Endothelial cell of umbilical vein (primary cell): ENCODE measurements around the gene FOXS1. TPM values are rescaled to one million over a fixed set of nuclear protein-coding genes. Genes with fewer than 3 reads are reported as not detected.

Experiments used
- BruUV-seq: library from RNA; stranded (reverse); fragments of 400-500 nt; replicated peaks from 2 replicates; lab custom pipeline; 2021; lab: Mats Ljungman, UMichigan
- CTCF ChIA-PET: fragments of 300-600, 350-600 bp; sonication (Branson Sonifier 250); formaldehyde crosslinking; loops from one replicate; lab custom pipeline; 2021; ENCODE audit warnings: antibody characterized with exemption, inconsistent platforms; lab: Charles Lee
- POLR2A ChIA-PET: fragments of 300-600, 350-600 bp; sonication (Branson Sonifier 250); formaldehyde crosslinking; loops from one replicate; lab custom pipeline; 2021; ENCODE audit warnings: antibody characterized with exemption, inconsistent platforms; lab: Charles Lee
- DNase-seq: peaks from one replicate; pipeline ENCODE4 v3.0.0-alpha.2; 2011; ENCODE audit warnings: low read depth, low spot score
- FAIRE-seq: peaks from 2 replicates; lab custom pipeline; 2011; peaks lifted over from hg19 to GRCh38; lab: Jason Lieb, UNC
- H2AFZ ChIP-seq: 2 replicates; pipeline ENCODE4 v1.6.0; 2012; ENCODE audit warnings: low read depth, low read length, control low read depth, inconsistent platforms
- H3K27ac ChIP-seq: 2 replicates; pipeline ENCODE4 v1.5.1; 2011; ENCODE audit warnings: low read depth, mild to moderate bottlenecking, control low read depth, low read length, moderate library complexity; ENCODE audit not compliant: insufficient read depth
- H3K27me3 ChIP-seq, 2 experiments: 2 replicates each; pipeline versions ENCODE4 v1.6.0 to v1.6.1; 2011; ENCODE audit warnings: low read length in 2 of 2, mixed read lengths in 1 of 2; ENCODE audit not compliant: control insufficient read depth in 2 of 2, insufficient read depth in 2 of 2
- H3K36me3 ChIP-seq, 2 experiments: 2 replicates in 1 of 2; 3 replicates in 1 of 2; pipeline ENCODE4 v1.5.1; 2011; ENCODE audit warnings: low read length in 2 of 2, mild to moderate bottlenecking in 1 of 2, moderate library complexity in 1 of 2; ENCODE audit not compliant: control insufficient read depth in 2 of 2, insufficient read depth in 2 of 2; ENCODE audit errors: extremely low read depth in 1 of 2
- H3K4me1 ChIP-seq: 3 replicates; pipeline ENCODE4 v1.5.1; 2011; ENCODE audit warnings: mild to moderate bottlenecking, low read length; ENCODE audit not compliant: control insufficient read depth, insufficient read depth; ENCODE audit errors: extremely low read depth
- H3K4me2 ChIP-seq: 2 replicates; pipeline ENCODE4 v1.6.1; 2011; ENCODE audit warnings: low read length, control low read depth, mixed read lengths; ENCODE audit not compliant: insufficient read depth
- H3K4me3 ChIP-seq, 3 experiments: fragments of 200-600 bp in 1 of 3; sonication (generic), shearing (Covaris generic) in 1 of 3; replicated peaks in 1 of 3; 2 replicates each; pipeline ENCODE4 v1.5.1; 2011 to 2016; ENCODE audit warnings: control low read depth in 3 of 3, low read length in 3 of 3, mild to moderate bottlenecking in 2 of 3, inconsistent platforms in 1 of 3, low read depth in 1 of 3, moderate library complexity in 1 of 3; ENCODE audit not compliant: insufficient read depth in 1 of 3
- H3K79me2 ChIP-seq: 2 replicates; pipeline ENCODE4 v1.6.0; 2012; ENCODE audit warnings: low read length, inconsistent platforms; ENCODE audit not compliant: control insufficient read depth, insufficient read depth
- H3K9ac ChIP-seq: replicated peaks from 2 replicates; pipeline ENCODE3; 2011; ENCODE audit warnings: low read length, control low read depth; ENCODE audit not compliant: insufficient read depth; ENCODE audit errors: extremely low read depth
- H3K9me1 ChIP-seq: replicated peaks from 3 replicates; pipeline ENCODE4 v1.6.0; 2011; ENCODE audit warnings: mild to moderate bottlenecking, low read length; ENCODE audit not compliant: control insufficient read depth, insufficient read depth; ENCODE audit errors: extremely low read depth
- H3K9me3 ChIP-seq: replicated peaks from 2 replicates; pipeline ENCODE4 v1.5.1; 2012; ENCODE audit warnings: low read length, inconsistent platforms; ENCODE audit not compliant: control insufficient read depth, insufficient read depth
- H4K20me1 ChIP-seq: replicated peaks from 2 replicates; pipeline ENCODE3; 2011; ENCODE audit warnings: mild to moderate bottlenecking, low read length; ENCODE audit not compliant: control insufficient read depth, insufficient read depth; ENCODE audit errors: extremely low read depth
- CTCF ChIP-seq, 2 donors: IDR thresholded peaks; 1 replicate in 1 of 2; 2 replicates in 1 of 2; pipeline ENCODE4 v1.5.1; 2011; ENCODE audit warnings: low read length in 2 of 2, mild to moderate bottlenecking in 2 of 2, moderate library complexity in 2 of 2, control low read depth in 1 of 2, inconsistent platforms in 1 of 2, low read depth in 1 of 2; ENCODE audit not compliant: insufficient read depth in 1 of 2; ENCODE audit errors: extremely low read depth in 1 of 2
- EZH2 ChIP-seq: IDR thresholded peaks from 2 replicates; pipeline ENCODE4 v1.6.1; 2012; ENCODE audit warnings: borderline replicate concordance, low read depth, mild to moderate bottlenecking, moderate library complexity, low read length, inconsistent platforms; ENCODE audit not compliant: severe bottlenecking
- FOS ChIP-seq: IDR thresholded peaks from 2 replicates; pipeline ENCODE4 v1.6.1; 2011; ENCODE audit warnings: mild to moderate bottlenecking, low read length, moderate library complexity, borderline replicate concordance; ENCODE audit not compliant: insufficient read depth
- GATA2 ChIP-seq: IDR thresholded peaks from 2 replicates; pipeline ENCODE4 v1.7.0; 2011; ENCODE audit warnings: low read depth, mild to moderate bottlenecking, moderate library complexity, mixed read lengths, low read length; ENCODE audit not compliant: insufficient read length, insufficient read depth
- JUN ChIP-seq: IDR thresholded peaks from 2 replicates; pipeline ENCODE4 v1.6.1; 2011; ENCODE audit warnings: borderline replicate concordance, low read depth; ENCODE audit not compliant: insufficient read length, insufficient read depth
- MAX ChIP-seq: IDR thresholded peaks from 2 replicates; pipeline ENCODE4 v1.6.1; 2011; ENCODE audit not compliant: insufficient read depth, insufficient read length
- MYC ChIP-seq: IDR thresholded peaks from one replicate; pipeline ENCODE4 v1.6.1; 2011; ENCODE audit warnings: mild to moderate bottlenecking, low read depth, low read length
- POLR2A ChIP-seq: IDR thresholded peaks from 2 replicates; pipeline ENCODE4 v1.6.1; 2012; ENCODE audit warnings: low read depth, mild to moderate bottlenecking, control low read depth, low read length
- POLR2AphosphoS5 ChIP-seq: IDR thresholded peaks from 2 replicates; pipeline ENCODE4 v1.6.1; 2012; ENCODE audit warnings: low read depth, mild to moderate bottlenecking, control low read depth, low read length, moderate library complexity; ENCODE audit not compliant: insufficient read depth
- dilution Hi-C: fragments of 300-500 bp; cut with MboI; formaldehyde crosslinking; loops from one replicate; pipeline ENCODE4 v1.15.0; 2019; ENCODE audit warnings: low sequenced_read_pairs; ENCODE audit not compliant: extremely low pct_ligation_motif_present
- intact Hi-C: fragments of 100-400 bp; cut with micrococcal nuclease; formaldehyde crosslinking; loops from one replicate; pipeline ENCODE4 v1.10.0; 2022
- polyA plus RNA-seq, 4 experiments: library from polyadenylated mRNA; depleted of rRNA in 3 of 4; stranded (reverse) in 3 of 4; unstranded in 1 of 4; fragments of >200 nt; gene quantifications; 2 replicates each; pipeline versions ENCODE4 v1.2.1 to v1.2.3, GENCODE V29; 2011 to 2012; ENCODE audit warnings: missing spikeins in 1 of 4
- total RNA-seq: library from RNA; stranded (reverse); gene quantifications from 2 replicates; pipeline ENCODE4 v1.2.3, GENCODE V29; 2021

The FOXS1 gene
- total and polyA plus RNA-seq, 2 donors (not counting 3 experiments of a cell fraction or from before 2014, with no cell fraction given) = 0.84 TPM; not detected in 1

GRCh38 chr20:31808481-31808880 is 36.9 kb downstream of the FOXS1 start:
- H3K36me3 ChIP-seq = peaks cover under 1 to 1% of the 10 kb centered on the region in 2 experiments
- ChIA-PET CTCF (interaction anchor here (0.8 to 1.1 kb wide), 3 partner anchors 15 to 223 kb away, joined by 3 to 4 read pairs (median 3); no protein-coding TSS in a partner anchor), POLR2A (no interaction called here)
- dilution Hi-C loops = no loop called here
- no TSS peak for BruUV-seq
- no peaks in the 10 kb centered on the region for H3K27me3 ChIP-seq
- no peak overlapping the region for H3K27ac ChIP-seq
- no peak overlapping the region for H3K4me3 ChIP-seq
- DNase-seq = no peak
- H4K20me1 ChIP-seq = no peaks in the 10 kb centered on the region
- no peak overlapping the region for H3K4me2 ChIP-seq
- no peaks in the 10 kb centered on the region for H3K9me1 ChIP-seq
- no peak overlapping the region for H3K9ac ChIP-seq
- no peaks in the 10 kb centered on the region for H3K79me2 ChIP-seq
- H2AFZ ChIP-seq = no peak overlapping the region
- peaks cover 8% of the 10 kb centered on the region for H3K4me1 ChIP-seq
- FAIRE-seq = no peak
- no peak for TF ChIP-seq CTCF (IDR thresholded peaks at IDR 0.05; ENCODE audit: extremely low read depth in 1 of 2, insufficient read depth in 1 of 2, low read depth in 1 of 2, low read length in 2 of 2)
- no peak for TF ChIP-seq GATA2
- TF ChIP-seq MAX = no peak
- TF ChIP-seq JUN = no peak
- TF ChIP-seq EZH2 = no peak
- TF ChIP-seq POLR2AphosphoS5 = no peak
- TF ChIP-seq POLR2A = no peak
- no peak for TF ChIP-seq MYC
- TF ChIP-seq FOS = no peak
- no peaks in the 10 kb centered on the region for H3K9me3 ChIP-seq
- intact Hi-C loops = no loop called here
